RPMI7951 (cell line): ENCODE data around the gene RDH5. TPM values are rescaled to one million over a fixed set of nuclear protein-coding genes. Genes with fewer than 3 reads are reported as not detected.

ENCODE experiments used
- DNase-seq: peaks from one replicate; pipeline ENCODE4 v3.0.0-alpha.2; 2012; ENCODE audit warnings: low read depth
- total RNA-seq: library from RNA; depleted of rRNA; stranded (reverse); fragments of >200 nt; shearing (Covaris generic); gene quantifications from 2 replicates; pipeline ENCODE4 v1.2.3, GENCODE V29; 2014; rRNA removed

The RDH5 gene
- 6.0 and 6.7 TPM in 2 replicates for total RNA-seq

- peak; percentile 77 for DNase-seq
Observed at GRCh38 chr12:55720071-55720564, at the start of gene RDH5. Gene RDH5 (plus strand): TSS chr12:55720393. CDS start chr12:55721185, 792 bp downstream.

- no peak for DNase-seq
Observed at GRCh38 chr12:55671746-55672145, 48.4 kb upstream of the RDH5 start.

GRCh38 chr12:55673638-55674037 lies 46.6 kb upstream of the RDH5 start:
- no peak for DNase-seq

GRCh38 chr12:55675666-55676065 lies 44.5 kb upstream of the RDH5 start:
- no peak for DNase-seq

- DNase-seq, result no peak
Observed at GRCh38 chr12:55676707-55677106, 43.5 kb upstream of the RDH5 start.

- no peak for DNase-seq
Observed at GRCh38 chr12:55679691-55680090, 40.5 kb upstream of the RDH5 start.

GRCh38 chr12:55681142-55682077 lies 38.8 kb upstream of the RDH5 start:
- DNase-seq, result peak; percentile 85

- DNase-seq, result no peak
Observed at GRCh38 chr12:55682087-55682796, 38.0 kb upstream of the RDH5 start.

GRCh38 chr12:55683676-55684075 lies 36.5 kb upstream of the RDH5 start:
- DNase-seq, result no peak

GRCh38 chr12:55684761-55685370 lies 35.3 kb upstream of the RDH5 start:
- no peak for DNase-seq

GRCh38 chr12:55685671-55686070 lies 34.5 kb upstream of the RDH5 start:
- no peak for DNase-seq

- DNase-seq, result peak; percentile 34
Observed at GRCh38 chr12:55686366-55687010, 33.7 kb upstream of the RDH5 start.

GRCh38 chr12:55687746-55688145 lies 32.4 kb upstream of the RDH5 start:
- DNase-seq, result no peak

- DNase-seq, result no peak
Observed at GRCh38 chr12:55688716-55689655, 31.2 kb upstream of the RDH5 start.

GRCh38 chr12:55692631-55693322 lies 27.4 kb upstream of the RDH5 start:
- no peak for DNase-seq

- DNase-seq, result no peak
Observed at GRCh38 chr12:55693323-55694187, 26.6 kb upstream of the RDH5 start.

- DNase-seq, result no peak
Observed at GRCh38 chr12:55694188-55694515, 26.0 kb upstream of the RDH5 start.

- no peak for DNase-seq
Observed at GRCh38 chr12:55694651-55695050, 25.5 kb upstream of the RDH5 start.

GRCh38 chr12:55695349-55695748 lies 24.8 kb upstream of the RDH5 start:
- DNase-seq, result no peak
